ENCODE data around the gene ZDHHC24. TPM values are rescaled to one million over a fixed set of nuclear protein-coding genes. Genes with fewer than 3 reads are reported as not detected.

Gene ZDHHC24
- total and polyA plus RNA-seq, 2 experiments from 2014 or later, result 5.6 to 13.1 TPM

- Histone ChIP-seq H3K79me2 (replicated peaks; ENCODE audit: insufficient read depth) (no peaks in the 10 kb centered on the region; the same call in 1 of the 2 replicates), H3F3A (replicated peaks; ENCODE audit: low read depth) (0 out of 2 replicates have a peak, but pooled peaks cover 10% of the 10 kb centered on the region), H3K27me3 (ENCODE audit: insufficient read depth) (0 out of 2 replicates have a peak, but pooled peaks cover 7% of the 10 kb centered on the region), H3K27ac (ENCODE audit: low read depth) (peak overlapping the region; percentile 71; the same call in 1 of the 2 replicates), H3K4me2 (peak overlapping the region; percentile 84), H2AFZ (peak overlapping the region; percentile 97), H3K36me3 (ENCODE audit: insufficient read depth) (no peaks in the 10 kb centered on the region; the same call in 1 of the 2 replicates), H3K4me3 (peak overlapping the region; percentile 67), H3K9me2 (ENCODE audit: insufficient read depth) (no peaks in the 10 kb centered on the region), H4K20me1 (replicated peaks; ENCODE audit: insufficient read depth) (no peaks in the 10 kb centered on the region), H3K4me1 (ENCODE audit: insufficient read depth) (peaks cover 10% of the 10 kb centered on the region; the same call in 1 of the 2 replicates)
- peak overlapping the region; percentile 97 for H3K4me3 Mint-ChIP-seq
- peaks cover 20% of the 10 kb centered on the region for H3K27me3 Mint-ChIP-seq (ENCODE audit: insufficient read depth, low read depth, poor library complexity)
- ATAC-seq (peak; percentile 7), DNase-seq (ENCODE audit: low spot score) (peak; percentile 8)
- TF ChIP-seq EZH2 (IDR thresholded peaks at IDR 0.05; ENCODE audit: low read depth, unreplicated experiment) (no peak), ZNF331 (CRISPR knock-in tag; IDR thresholded peaks at IDR 0.05; ENCODE audit: low read depth) (no peak), REST (IDR thresholded peaks at IDR 0.05; ENCODE audit: unreplicated experiment) (no peak), JUNB (IDR thresholded peaks at IDR 0.05; ENCODE audit: unreplicated experiment) (no peak), NANOG (IDR thresholded peaks at IDR 0.05; ENCODE audit: borderline replicate concordance) (no peak), ETS1 (IDR thresholded peaks at IDR 0.05) (no peak), POLR2AphosphoS5 (IDR thresholded peaks at IDR 0.05; ENCODE audit: low read depth) (no peak), EZH2phosphoT487 (IDR thresholded peaks at IDR 0.05; ENCODE audit: unreplicated experiment) (no peak), CTCF (conservative IDR thresholded peaks at IDR 0.05; ENCODE audit: low read depth in 2 of 2) (no peak)
- H3K9me3 Mint-ChIP-seq, result peaks cover 31% of the 10 kb centered on the region
- peaks cover 12% of the 10 kb centered on the region for H3K4me1 Mint-ChIP-seq
- H3K27ac Mint-ChIP-seq, result peak overlapping the region; percentile 97
- H3K36me3 Mint-ChIP-seq (ENCODE audit: low read depth), result peaks cover 15% of the 10 kb centered on the region; the same call in 2 of the 3 replicates
Observed at GRCh38 chr11:66593303-66593635, 47.4 kb upstream of the ZDHHC24 start.
